Gastrocnemius medialis (tissue), 4 donors: ENCODE data around the gene VSIG10L2. TPM values are rescaled to one million over a fixed set of nuclear protein-coding genes. Genes with fewer than 3 reads are reported as not detected.

Experiments
- ATAC-seq, 2 donors: fragments of 150-250 bp; one replicate each; pipeline ENCODE4 v1.9.1; 2016
- DNase-seq, 2 donors: peaks; one replicate each; pipeline ENCODE4 v3.0.0-alpha.2; 2019
- H3K27ac ChIP-seq, 4 donors: fragments of 200-600 bp; sonication (generic); 1 replicate in 1 of 4; 2 replicates in 3 of 4; pipeline ENCODE4 v1.5.1; 2016 to 2018; ENCODE audit warnings: mild to moderate bottlenecking in 2 of 4, moderate library complexity in 1 of 4
- H3K27me3 ChIP-seq, 3 donors: fragments of 200-600 bp; sonication (generic) in 2 of 3; 1 replicate in 1 of 3; 2 replicates in 2 of 3; pipeline versions ENCODE4 v1.5.1 to v1.6.0; 2016 to 2019; ENCODE audit warnings: mild to moderate bottlenecking in 1 of 3, moderate library complexity in 1 of 3
- H3K36me3 ChIP-seq, 2 donors: fragments of 200-600 bp; sonication (generic) in 1 of 2; one replicate each; pipeline ENCODE4 v1.5.1; 2017 to 2018
- H3K4me1 ChIP-seq, 2 donors: fragments of 200-600 bp; sonication (generic) in 1 of 2; one replicate each; pipeline ENCODE4 v1.5.1; 2016 to 2017; ENCODE audit warnings: mild to moderate bottlenecking in 2 of 2
- H3K4me3 ChIP-seq, 4 donors: fragments of 200-600 bp; sonication (generic) in 3 of 4; 1 replicate in 1 of 4; 2 replicates in 3 of 4; pipeline ENCODE4 v1.5.1; 2016 to 2019; ENCODE audit warnings: mild to moderate bottlenecking in 2 of 4
- H3K9me3 ChIP-seq, 3 donors: fragments of 200-600 bp; sonication (generic) in 2 of 3; 1 replicate in 1 of 3; 2 replicates in 2 of 3; pipeline ENCODE4 v1.5.1; 2016 to 2019
- POLR2A ChIP-seq, 2 donors: fragments of 450-650 bp; IDR thresholded peaks; one replicate each; pipeline ENCODE4 v1.6.1; 2017; ENCODE audit warnings: antibody characterized with exemption in 2 of 2, mild to moderate bottlenecking in 2 of 2, moderate library complexity in 2 of 2
- in situ Hi-C, 4 donors: fragments of 200-750 bp; cut with MboI; loops; one replicate each; pipeline versions ENCODE4 v1.15.0 to v1.8.0; 2017; ENCODE audit warnings: low sequenced_read_pairs in 4 of 4
- intact Hi-C: fragments of 100-400 bp; cut with DNase I; formaldehyde crosslinking; loops from one replicate; pipeline ENCODE4 v1.15.1; 2023; ENCODE audit warnings: low total_unique reads
- total RNA-seq, 4 donors: library from RNA; depleted of rRNA; stranded (reverse); fragments of >200 nt; gene quantifications; one replicate each; pipeline versions ENCODE4 v1.1.0 to v1.2.3, GENCODE V29; 2016
- TF ChIP-seq, protein P1 (sequence below), 5 experiments: fragments of 450-650 bp in 3 of 5; fragments of 200-600 bp in 2 of 5; sonication (generic) in 2 of 5; IDR thresholded peaks in 4 of 5; conservative IDR thresholded peaks in 1 of 5; 1 replicate in 4 of 5; 2 replicates in 1 of 5; pipeline ENCODE4 v1.5.1; 2016 to 2019; ENCODE audit warnings: antibody characterized with exemption in 5 of 5, mild to moderate bottlenecking in 3 of 5, moderate library complexity in 3 of 5

The VSIG10L2 gene
- total RNA-seq, 4 donors from 2014 or later: 0.10 TPM; not detected in 3

DNA sequence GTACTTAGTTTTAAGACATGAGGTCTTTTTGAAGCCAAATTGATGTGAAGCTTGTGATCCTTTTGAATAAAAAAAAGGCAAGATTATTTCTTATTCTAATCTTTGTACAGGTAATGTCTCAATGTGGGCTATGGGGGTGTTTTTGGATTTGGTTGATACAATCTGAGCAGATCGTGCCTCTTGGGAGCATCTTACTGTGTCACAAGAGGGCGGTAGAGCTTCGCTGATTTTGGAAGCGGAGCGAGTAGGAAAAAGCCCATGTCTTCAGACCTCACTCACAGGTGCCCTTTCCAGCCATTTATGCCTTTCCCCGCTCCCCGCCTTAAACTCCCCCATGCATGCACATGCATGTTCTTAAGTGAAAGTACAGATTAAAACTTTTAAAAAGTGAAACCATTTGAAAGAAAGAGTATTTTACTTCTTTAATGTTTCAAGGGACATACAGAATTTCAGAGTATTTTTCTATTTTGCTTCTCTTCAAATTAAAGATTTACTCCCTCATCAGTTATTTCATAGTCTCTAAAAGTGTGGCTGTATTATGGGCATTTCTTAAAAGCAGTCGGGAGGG is 22.7 kb upstream of the VSIG10L2 start:
- DNase-seq: peak in 1 of 2 donors; percentile 44
- Histone ChIP-seq H3K4me1 (no peaks in the 10 kb centered on the region), H3K4me3 (no peak overlapping the region), H3K9me3 (no peaks in the 10 kb centered on the region), H3K27ac (no peak overlapping the region), H3K27me3 (peaks cover 0 to 3% (median 0%) of the 10 kb centered on the region in 3 donors), H3K36me3 (no peaks in the 10 kb centered on the region)
- intact Hi-C loops: loop anchor here (1.0 to 5.0 kb wide), 3 partner anchors 189 to 559 kb away; no protein-coding TSS in a partner anchor
- in situ Hi-C loops: loop anchor here in 3 of 4 donors (5.0 kb wide), 1 partner anchor 269 kb away; no protein-coding TSS in a partner anchor
- ATAC-seq: peak; percentile 91 to 93
- TF ChIP-seq POLR2A (IDR thresholded peaks at IDR 0.05): no peak
- TF ChIP-seq, protein P1, sequence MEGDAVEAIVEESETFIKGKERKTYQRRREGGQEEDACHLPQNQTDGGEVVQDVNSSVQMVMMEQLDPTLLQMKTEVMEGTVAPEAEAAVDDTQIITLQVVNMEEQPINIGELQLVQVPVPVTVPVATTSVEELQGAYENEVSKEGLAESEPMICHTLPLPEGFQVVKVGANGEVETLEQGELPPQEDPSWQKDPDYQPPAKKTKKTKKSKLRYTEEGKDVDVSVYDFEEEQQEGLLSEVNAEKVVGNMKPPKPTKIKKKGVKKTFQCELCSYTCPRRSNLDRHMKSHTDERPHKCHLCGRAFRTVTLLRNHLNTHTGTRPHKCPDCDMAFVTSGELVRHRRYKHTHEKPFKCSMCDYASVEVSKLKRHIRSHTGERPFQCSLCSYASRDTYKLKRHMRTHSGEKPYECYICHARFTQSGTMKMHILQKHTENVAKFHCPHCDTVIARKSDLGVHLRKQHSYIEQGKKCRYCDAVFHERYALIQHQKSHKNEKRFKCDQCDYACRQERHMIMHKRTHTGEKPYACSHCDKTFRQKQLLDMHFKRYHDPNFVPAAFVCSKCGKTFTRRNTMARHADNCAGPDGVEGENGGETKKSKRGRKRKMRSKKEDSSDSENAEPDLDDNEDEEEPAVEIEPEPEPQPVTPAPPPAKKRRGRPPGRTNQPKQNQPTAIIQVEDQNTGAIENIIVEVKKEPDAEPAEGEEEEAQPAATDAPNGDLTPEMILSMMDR (IDR thresholded peaks at IDR 0.05 in 4 of 5, conservative IDR thresholded peaks at IDR 0.05 in 1 of 5): peak; percentile 38 to 74 (median 64)

DNA sequence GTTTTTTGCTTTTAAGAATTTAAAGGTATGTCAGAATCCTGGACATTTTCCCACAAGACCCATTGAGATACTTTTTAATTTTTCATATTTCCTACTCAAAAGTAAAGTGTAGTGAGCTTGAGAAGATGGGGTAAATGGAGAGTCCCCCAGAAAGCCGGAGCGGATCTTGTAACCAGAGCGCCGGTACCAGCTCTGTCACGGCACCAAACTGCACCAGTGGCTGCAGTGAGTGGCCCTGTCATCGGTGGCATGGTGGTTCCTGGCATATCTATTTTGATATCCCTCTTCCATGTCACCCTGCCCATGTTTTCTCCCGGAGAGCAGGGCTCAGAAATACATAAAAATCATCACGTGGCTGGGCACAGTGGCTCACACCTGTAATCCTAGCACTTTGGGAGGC is 22.2 kb upstream of the VSIG10L2 start:
- no peak overlapping the region for H3K4me3 ChIP-seq
- ATAC-seq (no peak), DNase-seq (no peak)
- intact Hi-C loops: loop anchor here (1.0 to 5.0 kb wide), 3 partner anchors 189 to 559 kb away; no protein-coding TSS in a partner anchor
- H3K9me3 ChIP-seq: no peaks in the 10 kb centered on the region
- no peaks in the 10 kb centered on the region for H3K27me3 ChIP-seq
- H3K36me3 ChIP-seq: no peaks in the 10 kb centered on the region
- no peak for TF ChIP-seq POLR2A (IDR thresholded peaks at IDR 0.05)
- TF ChIP-seq, protein P1 (IDR thresholded peaks at IDR 0.05 in 4 of 5, conservative IDR thresholded peaks at IDR 0.05 in 1 of 5): no peak
- in situ Hi-C loops: loop anchor here in 3 of 4 donors (5.0 kb wide), 1 partner anchor 269 kb away; no protein-coding TSS in a partner anchor
- H3K4me1 ChIP-seq: no peaks in the 10 kb centered on the region
- H3K27ac ChIP-seq: no peak overlapping the region

DNA sequence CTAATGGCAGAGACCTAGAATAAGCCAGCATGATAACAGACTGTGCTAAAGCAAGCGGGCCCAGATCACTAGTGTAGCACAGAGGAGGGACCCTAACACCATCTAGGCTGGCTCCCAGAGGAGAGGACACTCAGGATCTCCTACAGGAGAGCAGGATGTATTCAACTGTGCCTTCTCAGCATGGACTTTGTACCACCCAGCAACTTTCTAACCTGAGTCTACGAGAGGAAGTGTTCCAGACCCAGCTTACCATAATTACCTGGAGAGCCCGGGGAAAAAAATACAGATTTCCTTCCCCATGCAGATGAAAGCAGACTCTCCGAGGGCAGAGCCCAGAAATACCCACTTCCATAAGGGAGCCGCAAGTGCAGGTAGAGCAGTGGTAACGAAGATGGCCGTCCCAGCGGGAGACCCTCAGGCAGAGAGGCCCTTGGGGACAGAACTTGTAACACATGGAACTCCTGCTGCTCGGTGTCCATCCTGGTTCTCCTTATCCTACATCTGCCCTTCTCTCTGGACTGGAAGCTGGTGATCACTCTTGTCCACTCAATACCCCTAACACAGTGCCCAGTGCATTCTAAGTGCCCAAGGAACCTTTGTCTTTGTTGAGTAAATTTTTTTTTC is 21.3 kb upstream of the VSIG10L2 start:
- no peaks in the 10 kb centered on the region for H3K36me3 ChIP-seq
- no peak overlapping the region for H3K27ac ChIP-seq
- H3K27me3 ChIP-seq: no peaks in the 10 kb centered on the region
- H3K9me3 ChIP-seq: no peaks in the 10 kb centered on the region
- TF ChIP-seq, protein P1 (IDR thresholded peaks at IDR 0.05 in 4 of 5, conservative IDR thresholded peaks at IDR 0.05 in 1 of 5): no peak
- no peak for TF ChIP-seq POLR2A (IDR thresholded peaks at IDR 0.05)
- H3K4me3 ChIP-seq: no peak overlapping the region
- H3K4me1 ChIP-seq: no peaks in the 10 kb centered on the region
- DNase-seq: no peak
- in situ Hi-C loops (loop anchor here in 3 of 4 donors (5.0 kb wide), 1 partner anchor 268 kb away; no protein-coding TSS in a partner anchor), intact Hi-C loops (loop anchor here (5.0 kb wide), 2 partner anchors 188 to 558 kb away; no protein-coding TSS in a partner anchor)
- ATAC-seq: no peak

DNA sequence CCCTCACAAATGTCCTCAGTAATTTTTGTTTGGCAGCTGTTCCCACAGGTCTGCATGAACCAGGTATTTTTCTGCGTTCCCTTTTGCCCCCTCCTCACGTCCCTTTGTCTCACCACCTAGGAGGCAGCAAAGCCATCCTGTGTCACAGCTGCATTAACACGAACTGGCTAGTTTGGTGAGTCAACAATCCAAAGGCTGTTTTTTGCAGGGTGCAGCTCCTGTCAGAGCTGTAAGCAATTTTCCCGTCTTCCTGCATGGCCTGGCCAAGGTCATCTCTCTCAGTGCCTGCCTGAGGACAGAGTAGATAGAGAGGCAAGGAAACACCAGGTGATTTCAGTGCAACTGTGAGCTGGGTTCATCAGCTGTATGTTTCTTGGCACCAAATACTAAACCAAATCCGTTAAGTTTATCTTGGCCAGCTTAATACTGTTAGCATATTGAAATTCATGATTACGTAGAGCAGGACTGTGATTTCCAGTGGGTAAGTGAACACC is 20.6 kb upstream of the VSIG10L2 start:
- in situ Hi-C loops: no loop called here
- Histone ChIP-seq H3K36me3 (no peaks in the 10 kb centered on the region), H3K9me3 (no peaks in the 10 kb centered on the region), H3K27me3 (no peaks in the 10 kb centered on the region), H3K27ac (no peak overlapping the region), H3K4me1 (no peaks in the 10 kb centered on the region), H3K4me3 (no peak overlapping the region)
- intact Hi-C loops: no loop called here
- ATAC-seq (no peak), DNase-seq (no peak)
- TF ChIP-seq, protein P1 (IDR thresholded peaks at IDR 0.05 in 4 of 5, conservative IDR thresholded peaks at IDR 0.05 in 1 of 5): no peak
- TF ChIP-seq POLR2A (IDR thresholded peaks at IDR 0.05): no peak
